NCI-H2196 treated with DMSO at 0.1 percent for 48 hours (cell line): ENCODE results near the gene ARSD.
"Not testable (repeated sequence)": the region's sequence is repeated elsewhere in the genome, so short reads cannot be mapped to it uniquely, and the experiment has no call there.

Experiments used
- DNase-seq: peaks from one replicate; lab custom pipeline; 2025; ENCODE audit not compliant: unreplicated experiment; lab: John Stamatoyannopoulos, UW

Gene ARSD

DNA sequence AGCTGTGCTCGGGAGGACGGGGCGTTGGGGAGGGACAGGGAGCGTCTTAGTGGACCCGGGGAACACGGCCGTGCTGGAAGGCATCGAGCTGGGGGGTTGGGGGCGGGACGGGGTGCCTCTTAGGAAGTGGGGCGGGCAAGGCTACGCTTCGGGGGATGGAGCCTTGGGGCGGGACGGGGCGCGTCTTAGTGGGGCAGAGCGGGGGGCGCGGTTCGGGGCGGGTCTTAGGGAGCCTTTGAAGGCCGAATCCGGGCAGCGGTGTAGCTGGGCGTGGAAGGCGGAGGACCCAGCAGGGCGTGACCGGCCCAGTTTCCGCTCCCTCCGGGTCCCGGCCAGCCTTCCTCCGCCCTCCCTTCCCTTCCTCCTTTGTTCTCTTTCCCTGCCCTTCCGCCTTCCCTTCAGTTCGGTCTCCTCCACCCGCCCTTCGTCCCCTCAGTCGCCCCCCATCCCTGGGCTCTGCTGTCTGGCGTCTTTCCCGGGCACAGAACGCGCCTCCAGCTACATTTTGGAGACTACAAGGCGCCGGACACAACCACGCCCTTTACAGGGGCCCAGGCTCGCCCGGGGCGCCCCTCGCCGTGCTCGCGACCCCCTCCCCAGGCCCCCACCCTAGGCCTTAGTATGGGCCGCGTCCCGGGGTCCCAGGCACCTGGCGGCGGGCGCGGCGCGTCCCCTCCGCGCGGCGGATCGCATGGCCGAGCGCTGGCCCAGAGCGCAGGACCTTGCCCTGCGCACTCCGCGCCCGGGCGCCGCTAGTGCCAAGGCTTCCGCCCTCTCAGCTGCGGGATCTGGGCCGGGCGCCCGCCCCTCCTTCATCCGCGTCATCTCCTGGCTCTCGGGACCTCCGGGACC is at the start of gene ARSD:
ARSD (minus strand) TSS at position 757 of the 852 bp plus-strand sequence; CDS start at position 693, 64 bp downstream.
- no peak for DNase-seq

DNA sequence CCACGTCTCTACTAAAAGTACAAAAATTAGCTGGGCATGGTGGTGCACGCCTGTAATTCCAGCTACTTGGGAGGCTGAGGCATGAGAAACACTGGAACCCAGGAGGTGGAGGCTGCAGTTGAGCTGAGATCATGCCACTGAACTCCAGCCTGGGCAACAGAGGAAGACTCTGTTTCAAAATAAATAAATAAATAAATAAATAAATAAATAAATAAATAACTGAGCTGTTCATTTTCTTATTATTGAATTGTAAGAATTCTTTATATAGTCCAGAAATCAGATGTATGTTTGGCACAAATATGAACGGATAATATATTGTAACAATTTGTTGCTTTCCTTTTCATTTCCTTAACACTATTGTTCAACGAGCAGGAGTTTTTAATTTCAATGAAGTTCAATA is 49.5 kb upstream of the ARSD start:
- DNase-seq = not testable (repeated sequence)

DNA sequence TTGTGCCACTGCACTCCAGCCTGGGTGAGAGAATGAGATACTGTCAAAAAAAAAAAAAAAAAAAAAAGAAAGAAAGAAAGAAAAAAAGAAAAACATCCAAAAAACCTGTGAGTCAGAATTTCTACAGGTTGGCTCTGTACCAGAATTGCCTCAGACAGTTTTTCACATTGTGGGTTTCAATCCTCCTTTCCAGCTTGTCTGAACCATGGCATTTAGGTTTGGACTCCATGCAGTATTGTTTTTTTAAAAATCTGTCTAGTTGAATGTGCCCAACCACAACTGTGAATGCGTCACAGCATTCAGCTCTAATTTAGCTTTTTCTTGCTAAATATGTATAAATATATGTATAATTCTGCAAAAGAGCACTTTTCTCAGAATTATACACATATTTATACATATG is 45.8 kb upstream of the ARSD start:
- no peak for DNase-seq

GRCh38 chrX:2972391-2972790 is 43.3 kb upstream of the ARSD start:
- no peak for DNase-seq

- no peak for DNase-seq
These were observed 39.9 kb upstream of the ARSD start for GRCh38 chrX:2969021-2969420.

DNA sequence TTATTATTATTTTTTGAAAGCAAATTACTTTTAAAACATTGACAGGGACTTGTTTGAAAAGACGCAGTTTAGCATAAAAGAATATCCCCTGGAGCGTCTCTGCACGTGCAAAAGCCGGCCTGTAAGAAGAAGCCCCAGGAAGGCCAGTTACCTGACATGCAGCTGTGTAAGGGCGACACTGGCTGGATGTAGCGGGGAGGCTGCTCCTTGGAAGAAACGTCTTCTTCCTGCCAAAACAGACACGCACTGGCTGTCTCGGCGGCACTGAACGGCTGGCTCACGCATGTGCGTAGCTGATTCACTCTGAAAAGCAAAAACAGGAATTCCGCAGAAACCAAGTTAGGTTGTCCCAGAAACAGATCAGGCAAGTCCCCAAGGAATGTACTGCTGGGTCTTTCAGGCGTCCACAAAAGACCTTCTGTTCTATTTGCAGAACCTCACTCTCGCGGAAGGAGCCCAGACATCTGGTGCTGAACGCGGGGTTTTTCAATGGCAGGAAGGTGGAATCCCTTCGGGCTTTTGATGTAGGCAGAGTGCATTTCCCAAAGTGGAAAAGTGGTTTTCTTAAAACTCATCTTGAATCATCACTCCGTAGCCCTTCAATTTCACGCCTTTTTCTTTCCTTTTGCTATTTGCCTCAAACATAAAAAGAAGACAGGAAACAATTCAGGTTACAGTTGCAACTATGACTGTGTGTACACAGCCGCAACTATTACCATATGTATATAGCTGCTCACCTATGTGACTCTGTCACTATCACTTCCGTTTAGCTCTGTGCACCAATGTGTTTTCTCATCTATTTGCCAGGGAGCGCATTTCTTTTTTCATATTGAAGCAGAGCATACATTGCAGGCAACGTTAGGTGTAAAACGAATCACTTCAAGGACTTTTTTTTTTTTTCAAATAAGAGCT is 39.1 kb upstream of the ARSD start:
- no peak for DNase-seq

GRCh38 chrX:2967584-2967983 is 38.4 kb upstream of the ARSD start:
- DNase-seq = no peak

DNA sequence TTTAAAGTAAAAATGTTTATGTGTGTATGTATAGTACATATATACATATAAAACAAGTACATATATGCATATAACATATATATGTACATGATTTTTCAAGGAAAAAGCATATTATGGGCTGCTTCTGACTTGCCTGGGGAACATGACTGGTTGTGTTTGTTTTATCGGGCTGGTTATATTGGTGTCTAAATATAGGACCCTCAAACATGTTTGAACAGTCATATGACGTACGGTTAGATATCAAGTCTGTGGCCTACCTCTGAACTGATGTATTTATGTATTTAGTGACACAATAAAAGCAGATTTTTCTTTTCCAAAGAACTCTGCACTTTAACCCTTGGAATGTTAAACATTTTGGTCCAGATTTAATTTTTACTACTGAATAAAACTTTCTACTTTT is 37.9 kb upstream of the ARSD start:
- no peak for DNase-seq

GRCh38 chrX:2965965-2966364 is 36.8 kb upstream of the ARSD start:
- DNase-seq = no peak

DNA sequence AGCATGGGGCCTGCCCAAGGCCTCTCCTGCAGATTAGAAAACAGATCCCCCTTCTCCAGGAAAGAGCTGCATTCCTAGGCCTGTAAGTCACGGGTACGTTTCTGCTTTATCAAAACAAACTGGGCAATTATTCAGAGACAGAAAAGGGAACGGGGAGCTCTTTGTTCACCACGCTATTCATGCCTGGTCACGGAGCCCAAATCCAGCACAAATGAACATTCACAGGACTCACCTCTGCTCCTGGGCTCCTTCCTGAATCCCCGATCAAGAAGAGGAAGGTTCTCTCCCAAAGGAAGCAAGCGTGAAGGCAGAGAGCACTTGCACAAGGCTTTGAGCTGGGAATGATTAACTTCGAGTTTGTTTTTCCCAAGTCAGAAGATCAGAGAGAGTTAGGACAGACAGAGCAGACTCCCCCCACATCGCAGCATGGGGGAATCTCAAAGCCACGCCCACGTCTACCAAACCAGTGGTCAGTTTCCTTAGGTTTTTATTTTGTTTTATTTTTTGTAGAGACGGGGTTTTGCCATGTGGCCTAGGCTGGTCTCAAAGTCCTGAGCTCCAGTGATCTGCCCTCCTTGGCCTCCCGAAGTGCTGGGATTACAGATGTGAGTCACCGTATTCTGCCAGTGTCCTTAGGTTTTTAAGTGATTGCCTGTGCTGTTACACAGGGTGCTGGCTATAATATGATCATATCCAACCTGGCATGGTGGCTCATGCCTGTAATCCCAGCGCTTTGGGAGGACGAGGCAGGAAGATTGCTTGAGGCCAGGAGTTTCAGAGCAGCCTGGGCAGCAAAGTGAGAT is 35.1 kb upstream of the ARSD start:
- DNase-seq = not testable (repeated sequence)

DNA sequence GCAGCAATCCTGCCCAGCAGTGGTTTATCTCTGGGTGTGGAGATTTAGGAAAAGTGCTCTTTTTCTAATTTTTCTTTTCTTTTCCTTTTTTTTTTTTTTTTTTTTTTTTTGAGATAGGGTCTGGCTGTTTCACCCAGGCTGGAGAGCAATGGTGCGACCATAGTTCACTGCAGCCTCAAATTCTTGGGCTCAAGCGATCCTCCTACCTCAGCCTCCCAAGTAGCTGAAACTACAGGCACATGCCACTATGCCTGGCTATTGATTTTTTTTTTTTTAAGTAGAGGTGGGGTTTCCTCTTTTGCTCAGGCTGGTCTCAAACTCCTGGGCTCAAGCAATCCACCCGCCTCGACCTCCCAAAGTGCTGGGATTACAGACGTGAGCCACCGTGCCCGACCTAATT is 34.3 kb upstream of the ARSD start:
- DNase-seq = not testable (repeated sequence)

DNA sequence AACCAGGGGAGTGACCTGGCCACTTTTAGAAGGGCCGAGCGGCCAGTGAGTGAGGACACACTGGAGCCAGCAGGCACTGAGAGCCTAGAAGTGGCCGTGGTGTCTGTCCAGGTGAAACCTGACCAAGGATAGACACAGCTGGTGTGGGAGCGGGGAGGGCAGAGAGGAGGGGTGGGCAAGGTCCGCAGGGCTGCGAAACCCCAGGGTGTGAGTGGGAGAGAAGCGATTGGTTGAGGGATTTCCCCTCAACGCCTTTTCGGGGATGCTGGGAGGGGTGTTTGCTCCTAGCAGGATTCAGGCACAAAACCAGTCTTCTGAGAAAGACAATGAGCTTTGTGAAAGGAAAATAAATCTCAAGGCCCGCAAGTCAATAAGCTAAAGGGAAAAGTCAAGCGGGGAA is 33.2 kb upstream of the ARSD start:
- DNase-seq = no peak

- DNase-seq = no peak
These were observed 31.8 kb upstream of the ARSD start for GRCh38 chrX:2960861-2961515.

DNA sequence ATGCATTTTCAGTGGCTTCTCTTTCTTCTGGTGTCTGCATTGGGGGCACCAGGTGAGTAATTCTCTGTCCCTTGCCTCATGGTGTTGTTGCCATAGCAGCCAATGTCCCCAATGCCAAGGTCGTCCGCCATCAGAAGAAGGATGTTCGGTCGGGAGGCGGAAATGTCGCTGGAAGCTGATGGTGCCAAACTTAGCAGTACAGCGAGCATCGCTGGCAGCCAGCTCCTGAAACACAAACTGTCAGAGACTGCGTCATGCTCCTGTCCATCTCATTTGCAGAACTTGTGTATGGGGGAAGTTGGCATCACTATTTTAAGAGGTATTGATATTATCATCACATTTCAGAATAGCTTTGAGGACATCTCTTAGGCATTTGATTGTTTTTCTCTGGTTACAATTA is 29.1 kb upstream of the ARSD start:
- no peak for DNase-seq

DNA sequence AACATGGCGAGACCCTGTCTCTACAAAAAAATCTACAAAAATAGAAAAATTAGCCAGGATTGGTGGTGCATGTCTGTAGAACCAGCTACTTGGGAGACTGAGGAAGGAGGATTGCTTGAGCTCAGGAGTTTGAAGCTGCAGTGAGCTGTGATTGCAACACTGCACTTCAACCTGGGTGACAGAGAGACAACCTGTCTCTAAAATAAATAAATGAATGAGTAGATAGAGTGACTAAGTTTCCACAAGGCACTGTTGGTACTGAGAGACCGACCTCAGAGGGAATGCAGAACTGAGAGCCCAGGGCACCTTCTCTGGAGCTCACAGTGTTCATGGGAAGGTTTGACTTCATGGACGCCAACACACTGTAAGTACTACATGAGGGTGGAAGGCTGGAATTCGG is 26.7 kb upstream of the ARSD start:
- DNase-seq = no peak

GRCh38 chrX:2955281-2955680 is 26.1 kb upstream of the ARSD start:
- no peak for DNase-seq

- DNase-seq = no peak
These were observed 25.4 kb upstream of the ARSD start for GRCh38 chrX:2954541-2954940.

GRCh38 chrX:2937942-2938341 is 8.8 kb upstream of the ARSD start:
- DNase-seq = not testable (repeated sequence)

DNA sequence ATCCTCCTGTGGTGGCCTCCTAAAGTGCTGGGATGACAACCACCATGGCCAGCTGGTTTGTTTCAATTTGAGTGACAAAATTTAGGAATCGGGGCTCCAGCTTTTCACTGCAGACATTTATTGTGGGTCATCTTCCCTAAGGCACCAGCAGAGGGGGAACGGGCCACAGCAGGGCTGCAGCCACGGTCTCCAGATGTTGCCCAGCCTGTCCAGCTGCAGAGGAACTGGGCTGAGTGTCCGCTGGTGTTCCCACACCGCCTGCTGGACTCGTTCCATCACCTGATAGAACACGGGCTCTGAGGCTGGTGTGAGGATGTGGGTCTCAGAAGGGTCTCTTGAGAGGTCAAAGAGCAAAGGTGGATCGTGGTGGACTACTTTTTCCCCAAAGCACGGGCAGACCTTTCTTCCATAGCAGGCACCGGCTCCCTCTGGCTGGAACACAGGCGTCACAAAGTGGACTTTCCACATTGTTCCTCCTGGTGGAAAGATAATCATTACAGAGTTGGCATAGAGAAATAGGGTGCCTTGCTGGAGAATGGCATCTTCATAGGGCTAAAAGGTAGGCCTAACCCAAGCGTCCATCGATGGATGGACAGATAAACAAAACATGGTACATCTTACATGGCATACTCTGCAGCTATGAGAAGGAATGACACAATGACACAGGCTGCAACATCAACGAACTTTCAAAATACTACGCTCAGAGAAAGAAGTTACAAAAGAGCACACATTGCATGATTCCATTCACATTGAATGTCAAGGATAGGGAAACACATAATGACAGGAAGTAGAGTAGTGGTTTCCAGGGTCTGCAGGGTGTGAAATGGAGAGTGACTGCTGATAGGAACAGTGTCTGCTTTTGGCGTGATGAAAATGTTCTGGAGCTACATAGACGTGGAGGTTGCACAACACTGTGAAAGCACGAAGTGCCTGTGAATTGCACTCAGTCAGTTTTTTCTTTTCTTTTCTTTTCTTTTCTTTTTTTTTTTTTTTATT is 5.9 kb upstream of the ARSD start:
- DNase-seq = no peak
